Neuronal stem cell (in vitro differentiated cells): ENCODE data around the gene CCHCR1.
A peak's percentile ranks its signal among the peaks of the same experiment; 100 is the strongest.

Source experiments
- DNase-seq: peaks from one replicate; pipeline ENCODE4 v3.0.0-alpha.2; 2013; ENCODE audit warnings: low spot score
- H2AFZ ChIP-seq: one replicate; pipeline ENCODE4 v1.6.1; 2013; ENCODE audit warnings: mild to moderate bottlenecking, low read length, inconsistent platforms
- H2AK5ac ChIP-seq: 2 replicates; pipeline ENCODE4 v1.6.1; 2013; ENCODE audit warnings: low read depth, mild to moderate bottlenecking, inconsistent platforms, low read length, moderate library complexity, mixed read lengths
- H2BK120ac ChIP-seq: 2 replicates; pipeline ENCODE4 v1.6.1; 2013; ENCODE audit warnings: low read depth, mild to moderate bottlenecking, inconsistent platforms, low read length, moderate library complexity, mixed read lengths
- H2BK12ac ChIP-seq: one replicate; pipeline ENCODE4 v1.6.1; 2013; ENCODE audit warnings: low read length, inconsistent platforms
- H2BK15ac ChIP-seq: 2 replicates; pipeline ENCODE4 v1.6.1; 2013; ENCODE audit warnings: mild to moderate bottlenecking, low read length, inconsistent platforms, mixed read lengths
- H2BK5ac ChIP-seq: one replicate; pipeline ENCODE4 v1.6.1; 2013; ENCODE audit warnings: inconsistent platforms, mild to moderate bottlenecking, low read length, moderate library complexity
- H3K14ac ChIP-seq: one replicate; pipeline ENCODE4 v1.6.1; 2013; ENCODE audit warnings: low read length, inconsistent platforms
- H3K18ac ChIP-seq: 2 replicates; pipeline ENCODE4 v1.6.1; 2013; ENCODE audit warnings: low read length, inconsistent platforms
- H3K23ac ChIP-seq: 2 replicates; pipeline ENCODE4 v1.6.1; 2013; ENCODE audit warnings: low read depth, mild to moderate bottlenecking, mixed read lengths, low read length, inconsistent platforms; ENCODE audit not compliant: poor library complexity
- H3K27ac ChIP-seq: replicated peaks from 3 replicates; pipeline ENCODE4 v1.5.1; 2013; ENCODE audit warnings: low read length, inconsistent platforms
- H3K27me3 ChIP-seq, 3 experiments: 2 replicates each; pipeline ENCODE4 v1.6.1; 2013; ENCODE audit warnings: low read length in 3 of 3, mild to moderate bottlenecking in 2 of 3, inconsistent platforms in 1 of 3, low read depth in 1 of 3, mixed read lengths in 1 of 3, moderate library complexity in 1 of 3; ENCODE audit not compliant: control insufficient read depth in 3 of 3, insufficient read depth in 3 of 3
- H3K36me3 ChIP-seq, 2 donors: replicated peaks in 1 of 2; 2 replicates each; pipeline ENCODE4 v1.6.1; 2013; ENCODE audit warnings: low read length in 2 of 2; ENCODE audit not compliant: control insufficient read depth in 2 of 2, insufficient read depth in 2 of 2
- H3K4ac ChIP-seq: 2 replicates; pipeline ENCODE4 v1.6.1; 2013; ENCODE audit warnings: inconsistent platforms, mild to moderate bottlenecking, low read length, moderate library complexity
- H3K4me1 ChIP-seq, 2 donors: 1 replicate in 1 of 2; 2 replicates in 1 of 2; pipeline ENCODE4 v1.6.1; 2013; ENCODE audit warnings: low read length in 2 of 2, low read depth in 1 of 2; ENCODE audit not compliant: control insufficient read depth in 2 of 2, insufficient read depth in 1 of 2
- H3K4me2 ChIP-seq: one replicate; pipeline ENCODE4 v1.6.1; 2013; ENCODE audit warnings: mild to moderate bottlenecking, low read length, inconsistent platforms; ENCODE audit not compliant: insufficient read depth, poor library complexity, severe bottlenecking
- H3K4me3 ChIP-seq, 2 donors: 2 replicates each; pipeline ENCODE4 v1.5.1; 2013; ENCODE audit warnings: low read length in 2 of 2, mild to moderate bottlenecking in 2 of 2, inconsistent platforms in 1 of 2, moderate library complexity in 1 of 2
- H3K79me1 ChIP-seq: one replicate; pipeline ENCODE4 v1.6.1; 2013; ENCODE audit warnings: low read depth, mild to moderate bottlenecking, inconsistent platforms, low read length, moderate library complexity
- H3K9ac ChIP-seq: one replicate; pipeline ENCODE4 v1.6.1; 2013; ENCODE audit warnings: mild to moderate bottlenecking, low read depth, low read length, inconsistent platforms; ENCODE audit not compliant: poor library complexity
- H3K9me3 ChIP-seq, 2 donors: replicated peaks in 1 of 2; 2 replicates each; pipeline versions ENCODE3 to v1.6.1; 2013; ENCODE audit warnings: low read length in 2 of 2, mild to moderate bottlenecking in 2 of 2, inconsistent platforms in 1 of 2, low read depth in 1 of 2, mixed read lengths in 1 of 2, moderate library complexity in 1 of 2; ENCODE audit not compliant: control insufficient read depth in 2 of 2, insufficient read depth in 1 of 2
- H4K8ac ChIP-seq: one replicate; pipeline ENCODE4 v1.6.1; 2013; ENCODE audit warnings: low read depth, mild to moderate bottlenecking, inconsistent platforms, low read length, moderate library complexity
- H4K91ac ChIP-seq: one replicate; pipeline ENCODE4 v1.6.1; 2013; ENCODE audit warnings: low read length, low read depth, mild to moderate bottlenecking, inconsistent platforms; ENCODE audit not compliant: poor library complexity
- WGBS, 2 donors: extraction: QIAGEN DNeasy Blood & Tissue Kit; methylation state at CpG; one replicate each; pipeline ENCODE4 v1.1.7; 2013; ENCODE audit warnings: missing lambda C conversion rate in 2 of 2, mixed read lengths in 1 of 2; ENCODE audit not compliant: insufficient read length in 2 of 2, insufficient replicate concordance in 1 of 2; ENCODE audit errors: extremely low coverage in 2 of 2; 5-methylcytosine and 5-hydroxymethylcytosine counted together

CCHCR1 gene

GRCh38 chr6:31111712-31112111 lies 45.9 kb downstream of the CCHCR1 start:
- Histone ChIP-seq H2AK5ac (peak overlapping the region; percentile 58), H3K4me2 (no peak overlapping the region)
- DNase-seq = no peak

GRCh38 chr6:31110825-31111582 lies 46.6 kb downstream of the CCHCR1 start:
- no peak overlapping the region for H2AFZ ChIP-seq
- H3K27me3 ChIP-seq = peaks cover 0 to 56% (median 0%) of the 10 kb centered on the region in 3 experiments
- H3K18ac ChIP-seq = peak overlapping the region; percentile 68
- H2BK120ac ChIP-seq = no peak overlapping the region
- peaks cover 0 to 15% of the 10 kb centered on the region in 2 donors for H3K4me1 ChIP-seq
- H3K9ac ChIP-seq = no peak overlapping the region
- no peak overlapping the region for H3K4ac ChIP-seq
- DNase-seq = no peak
- H3K36me3 ChIP-seq = no peaks in the 10 kb centered on the region
- H2AK5ac ChIP-seq = no peak overlapping the region
- H3K79me1 ChIP-seq = no peaks in the 10 kb centered on the region
- no peak overlapping the region for H3K14ac ChIP-seq
- no peak overlapping the region for H2BK5ac ChIP-seq
- no peak overlapping the region for H4K91ac ChIP-seq
- H3K27ac ChIP-seq = no peak overlapping the region
- no peak overlapping the region for H3K4me3 ChIP-seq
- no CpG with 5 or more reads among the region's 11 CpGs for WGBS, 2 donors
- no peak overlapping the region for H2BK12ac ChIP-seq
- no peak overlapping the region for H4K8ac ChIP-seq
- H3K23ac ChIP-seq = no peak overlapping the region
- H2BK15ac ChIP-seq = no peak overlapping the region
- peaks cover 0 to 2% of the 10 kb centered on the region in 2 donors for H3K9me3 ChIP-seq
- no peak overlapping the region for H3K4me2 ChIP-seq

More at GRCh38 chr6:31111712-31112111, 45.9 kb downstream of the CCHCR1 start:
- Histone ChIP-seq H3K4ac (no peak overlapping the region), H4K8ac (no peak overlapping the region), H3K9me3 (peaks cover 0 to 2% of the 10 kb centered on the region in 2 donors), H3K4me1 (peaks cover 0 to 15% of the 10 kb centered on the region in 2 donors), H3K27me3 (peaks cover 0 to 62% (median 0%) of the 10 kb centered on the region in 3 experiments), H2BK15ac (peak overlapping the region; percentile 59), H2AFZ (no peak overlapping the region), H3K36me3 (no peaks in the 10 kb centered on the region), H3K9ac (no peak overlapping the region), H3K27ac (no peak overlapping the region), H3K18ac (peak overlapping the region; percentile 41), H3K4me3 (no peak overlapping the region), H3K79me1 (no peaks in the 10 kb centered on the region), H4K91ac (no peak overlapping the region), H3K14ac (no peak overlapping the region), H3K23ac (no peak overlapping the region), H2BK120ac (no peak overlapping the region), H2BK5ac (no peak overlapping the region), H2BK12ac (peak overlapping the region; percentile 95)
- WGBS, 2 donors = no CpG with 5 or more reads among the region's 13 CpGs

GRCh38 chr6:31107052-31107451 lies 50.5 kb downstream of the CCHCR1 start:
- Histone ChIP-seq H2BK5ac (no peak overlapping the region), H3K4me3 (no peak overlapping the region), H3K14ac (no peak overlapping the region), H2AK5ac (no peak overlapping the region), H3K27ac (no peak overlapping the region), H3K4ac (no peak overlapping the region), H3K18ac (no peak overlapping the region), H3K4me1 (peaks cover 0 to 6% of the 10 kb centered on the region in 2 donors), H2BK12ac (no peak overlapping the region), H2AFZ (no peak overlapping the region), H4K91ac (no peak overlapping the region), H3K4me2 (no peak overlapping the region), H3K79me1 (no peaks in the 10 kb centered on the region), H2BK15ac (no peak overlapping the region), H2BK120ac (no peak overlapping the region), H3K9ac (no peak overlapping the region), H3K9me3 (peaks cover 0 to 2% of the 10 kb centered on the region in 2 donors), H4K8ac (no peak overlapping the region), H3K36me3 (no peaks in the 10 kb centered on the region), H3K23ac (no peak overlapping the region), H3K27me3 (peaks cover 0 to 30% (median 0%) of the 10 kb centered on the region in 3 experiments)
- no peak for DNase-seq
- no CpG with 5 or more reads among the region's 4 CpGs for WGBS, 2 donors

GRCh38 chr6:31103136-31103535 lies 54.5 kb downstream of the CCHCR1 start:
- no peaks in the 10 kb centered on the region for H3K9me3 ChIP-seq
- no peak overlapping the region for H2BK15ac ChIP-seq
- no peaks in the 10 kb centered on the region for H3K4me1 ChIP-seq
- H3K27me3 ChIP-seq = peaks cover 0 to 5% (median 0%) of the 10 kb centered on the region in 3 experiments
- no peak overlapping the region for H3K4me3 ChIP-seq
- no peak overlapping the region for H4K8ac ChIP-seq
- H3K23ac ChIP-seq = no peak overlapping the region
- H3K14ac ChIP-seq = no peak overlapping the region
- H2AFZ ChIP-seq = no peak overlapping the region
- H3K27ac ChIP-seq = no peak overlapping the region
- H4K91ac ChIP-seq = no peak overlapping the region
- no peaks in the 10 kb centered on the region for H3K36me3 ChIP-seq
- no peak overlapping the region for H2BK5ac ChIP-seq
- H3K18ac ChIP-seq = no peak overlapping the region
- H3K9ac ChIP-seq = no peak overlapping the region
- no peak overlapping the region for H2BK120ac ChIP-seq
- H2BK12ac ChIP-seq = no peak overlapping the region
- WGBS, 2 donors = no CpG with 5 or more reads among the region's 2 CpGs
- H3K4me2 ChIP-seq = no peak overlapping the region
- no peak overlapping the region for H2AK5ac ChIP-seq
- DNase-seq = no peak
- no peak overlapping the region for H3K4ac ChIP-seq
- H3K79me1 ChIP-seq = no peaks in the 10 kb centered on the region
